HepG2 (cell line): ENCODE data around the gene DQX1. TPM values are rescaled to one million over a fixed set of nuclear protein-coding genes. Genes with fewer than 3 reads are reported as not detected.

Source experiments
- AGO2 ChIP-seq: fragments of 200-400 bp; formaldehyde crosslinking; optimal IDR thresholded peaks from 2 replicates; pipeline ENCODE3; 2017; ENCODE audit warnings: mild to moderate bottlenecking, low read depth, low read length, moderate library complexity
- HDAC2 ChIP-seq: sonication (generic); formaldehyde crosslinking; IDR thresholded peaks from 2 replicates; pipeline ENCODE4 v1.4.0; 2020; ENCODE audit warnings: missing genetic modification reagents
- MAFK ChIP-seq, 2 experiments: IDR thresholded peaks in 1 of 2; conservative IDR thresholded peaks in 1 of 2; 2 replicates each; pipeline ENCODE4 v1.6.1; 2011; ENCODE audit warnings: improper control_type of control experiment in 2 of 2, low read length in 2 of 2
- MIER2 ChIP-seq: IDR thresholded peaks from 2 replicates; pipeline ENCODE4 v1.6.1; 2016; ENCODE audit warnings: missing biosample characterization, missing genetic modification reagents
- NPAS2 ChIP-seq: sonication (generic); formaldehyde crosslinking; IDR thresholded peaks from 2 replicates; pipeline ENCODE4 v1.8.0; 2022; ENCODE audit warnings: mild to moderate bottlenecking, missing genetic modification reagents, borderline replicate concordance
- NR2F1 ChIP-seq, 2 experiments: fragments of 450-650 bp in 1 of 2; formaldehyde crosslinking in 1 of 2; IDR thresholded peaks; 2 replicates each; pipeline versions ENCODE4 v1.5.0 to v1.6.1; 2016 to 2020; ENCODE audit warnings: mild to moderate bottlenecking in 1 of 2, missing compliant biosample characterization in 1 of 2, missing genetic modification reagents in 1 of 2, moderate library complexity in 1 of 2
- RFX5 ChIP-seq: IDR thresholded peaks from 2 replicates; pipeline ENCODE4 v1.6.1; 2011; ENCODE audit warnings: low read depth, low read length, improper control_type of control experiment
- SALL1 ChIP-seq: sonication (generic); formaldehyde crosslinking; IDR thresholded peaks from 2 replicates; pipeline ENCODE4 v1.8.0; 2022; ENCODE audit warnings: mild to moderate bottlenecking, missing genetic modification reagents
- SP5 ChIP-seq: IDR thresholded peaks from 2 replicates; pipeline ENCODE4 v1.6.1; 2016; ENCODE audit warnings: low read depth, borderline replicate concordance
- THAP11 ChIP-seq: IDR thresholded peaks from 2 replicates; pipeline ENCODE4 v1.6.1; 2016; ENCODE audit warnings: missing biosample characterization, missing genetic modification reagents
- ZNF33B ChIP-seq: sonication (generic); formaldehyde crosslinking; IDR thresholded peaks from 2 replicates; pipeline ENCODE4 v1.5.1; 2020; ENCODE audit warnings: mild to moderate bottlenecking, missing genetic modification reagents
- ZNF768 ChIP-seq: sonication (generic); formaldehyde crosslinking; IDR thresholded peaks from 2 replicates; pipeline ENCODE4 v1.4.0; 2020; ENCODE audit warnings: missing genetic modification reagents
- ZNF792 ChIP-seq: IDR thresholded peaks from 2 replicates; pipeline ENCODE4 v1.6.1; 2016
- ZNF891 ChIP-seq: sonication (generic); formaldehyde crosslinking; IDR thresholded peaks from 2 replicates; pipeline ENCODE4 v1.5.0; 2020; ENCODE audit warnings: mild to moderate bottlenecking, missing genetic modification reagents
- ZSCAN12 ChIP-seq: sonication (generic); formaldehyde crosslinking; IDR thresholded peaks from 2 replicates; pipeline ENCODE4 v1.9.0; 2021; ENCODE audit warnings: mild to moderate bottlenecking, missing genetic modification reagents
- ZZZ3 ChIP-seq: sonication (generic); formaldehyde crosslinking; IDR thresholded peaks from 2 replicates; pipeline ENCODE4 v1.4.0; 2020; ENCODE audit warnings: missing genetic modification reagents, mild to moderate bottlenecking, borderline replicate concordance
- polyA plus RNA-seq, 8 experiments: library from polyadenylated mRNA; depleted of rRNA in 3 of 8; stranded (reverse) in 7 of 8; unstranded in 1 of 8; fragments of >200 nt; fragmentation: Illumina TruSeq in 4 of 8; extraction: Trizol in 4 of 8; gene quantifications; 2 replicates each; pipeline versions ENCODE4 v1.2.1 to v1.2.3, GENCODE V29; 2011 to 2016; ENCODE audit warnings: low read depth in 4 of 8, missing spikeins in 1 of 8, mixed read lengths in 1 of 8; ENCODE audit not compliant: insufficient read depth in 1 of 8
- total RNA-seq, 5 experiments: library from RNA; depleted of rRNA; stranded (reverse); fragments of >200 nt; fragmentation: Illumina TruSeq; extraction: Trizol; gene quantifications; 2 replicates each; pipeline ENCODE4 v1.2.3, GENCODE V29; 2016; ENCODE audit warnings: low read depth in 1 of 5
- TF ChIP-seq, protein P1 (sequence below): sonication (generic); formaldehyde crosslinking; IDR thresholded peaks from 2 replicates; pipeline ENCODE4 v1.4.0; 2020; ENCODE audit warnings: missing genetic modification reagents
- TF ChIP-seq, protein P2 (sequence below): sonication (generic); formaldehyde crosslinking; IDR thresholded peaks from 2 replicates; pipeline ENCODE4 v1.5.0; 2020; ENCODE audit warnings: missing genetic modification reagents
- TF ChIP-seq, protein P3 (sequence below): sonication (generic); formaldehyde crosslinking; IDR thresholded peaks from 2 replicates; pipeline ENCODE4 v1.4.0; 2020; ENCODE audit warnings: missing genetic modification reagents, borderline replicate concordance
- TF ChIP-seq, protein P4 (sequence below): sonication (generic); formaldehyde crosslinking; IDR thresholded peaks from 2 replicates; pipeline ENCODE4 v1.4.0; 2020; ENCODE audit warnings: missing genetic modification reagents, borderline replicate concordance

DQX1 gene
- total and polyA plus RNA-seq, 2 of the 13 experiments (the other 11 are each of a cell fraction or from before 2014, with no cell fraction given), result 27.6 to 89.8 TPM

DNA sequence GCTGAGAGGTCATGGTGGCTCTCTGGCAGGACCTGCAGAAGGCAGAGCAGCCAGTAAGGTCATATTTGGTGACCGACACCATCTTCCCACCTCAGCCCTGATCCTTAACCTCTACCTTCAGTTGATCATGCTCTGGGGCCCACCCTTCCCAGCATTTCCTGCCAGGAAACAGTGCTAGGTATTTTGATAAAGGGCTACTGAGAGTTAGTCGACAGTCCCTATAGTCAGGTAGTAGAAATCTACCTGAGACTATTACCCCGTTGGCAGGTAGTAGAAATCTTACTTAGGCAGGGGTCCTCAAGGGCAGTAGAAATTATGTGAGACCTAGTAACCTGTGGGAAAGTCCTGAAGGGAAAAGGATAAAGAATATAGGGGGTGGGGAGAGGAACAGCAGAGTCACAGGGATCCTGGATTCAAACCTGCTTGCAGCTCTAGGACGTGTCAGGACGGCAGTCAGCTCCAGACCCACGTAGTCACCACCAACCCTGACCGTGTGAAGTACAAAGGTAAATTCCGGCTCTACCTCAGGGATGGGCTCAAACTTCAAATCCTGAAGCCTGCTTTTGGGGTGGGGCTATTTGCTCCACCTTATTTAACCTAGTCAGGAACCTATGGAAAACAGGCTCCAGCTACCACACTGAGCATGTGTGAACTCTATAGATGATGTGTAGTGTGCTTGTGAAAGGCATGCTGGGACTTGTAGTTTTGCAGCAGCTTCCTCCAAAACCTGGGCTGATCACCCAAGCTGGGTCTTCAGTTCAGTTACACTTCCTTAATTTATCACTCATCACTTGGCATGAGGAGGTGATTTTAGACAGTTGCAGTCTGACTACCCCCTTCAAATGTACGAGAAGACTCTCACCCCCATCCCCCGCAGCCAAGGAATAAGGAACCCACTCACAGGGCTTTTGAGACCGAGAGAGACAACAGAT is at the start of gene DQX1 (continued):
- 0 out of 4 replicates have a peak, but pooled peaks of 1 of the 2 experiments have one; percentile 0 for TF ChIP-seq MAFK (conservative IDR thresholded peaks at IDR 0.05 in 1 of 2, IDR thresholded peaks at IDR 0.05 in 1 of 2; ENCODE audit: low read length in 2 of 2)
- TF ChIP-seq THAP11 (CRISPR knock-in tag), result peak; percentile 99
- no peak for TF ChIP-seq ZSCAN12
- 0 out of 2 replicates have a peak, but pooled peaks have one; percentile 16 for TF ChIP-seq RFX5
- no peak for TF ChIP-seq NR2F1 (CRISPR knock-in tag; IDR thresholded peaks at IDR 0.05)
- TF ChIP-seq SP5 (CRISPR knock-in tag), result 0 out of 2 replicates have a peak, but pooled peaks have one; percentile 30
- TF ChIP-seq MIER2 (CRISPR knock-in tag), result peak; percentile 45; the same call in 1 of the 2 replicates
- TF ChIP-seq ZNF768 (CRISPR knock-in tag), result no peak
- TF ChIP-seq ZNF33B, result no peak; the same call in 1 of the 2 replicates
- TF ChIP-seq, protein P1, sequence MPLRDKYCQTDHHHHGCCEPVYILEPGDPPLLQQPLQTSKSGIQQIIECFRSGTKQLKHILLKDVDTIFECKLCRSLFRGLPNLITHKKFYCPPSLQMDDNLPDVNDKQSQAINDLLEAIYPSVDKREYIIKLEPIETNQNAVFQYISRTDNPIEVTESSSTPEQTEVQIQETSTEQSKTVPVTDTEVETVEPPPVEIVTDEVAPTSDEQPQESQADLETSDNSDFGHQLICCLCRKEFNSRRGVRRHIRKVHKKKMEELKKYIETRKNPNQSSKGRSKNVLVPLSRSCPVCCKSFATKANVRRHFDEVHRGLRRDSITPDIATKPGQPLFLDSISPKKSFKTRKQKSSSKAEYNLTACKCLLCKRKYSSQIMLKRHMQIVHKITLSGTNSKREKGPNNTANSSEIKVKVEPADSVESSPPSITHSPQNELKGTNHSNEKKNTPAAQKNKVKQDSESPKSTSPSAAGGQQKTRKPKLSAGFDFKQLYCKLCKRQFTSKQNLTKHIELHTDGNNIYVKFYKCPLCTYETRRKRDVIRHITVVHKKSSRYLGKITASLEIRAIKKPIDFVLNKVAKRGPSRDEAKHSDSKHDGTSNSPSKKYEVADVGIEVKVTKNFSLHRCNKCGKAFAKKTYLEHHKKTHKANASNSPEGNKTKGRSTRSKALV (CRISPR knock-in tag), result 0 out of 2 replicates have a peak, but pooled peaks have one; percentile 19
- TF ChIP-seq AGO2, result peak; percentile 40
- TF ChIP-seq, protein P2, sequence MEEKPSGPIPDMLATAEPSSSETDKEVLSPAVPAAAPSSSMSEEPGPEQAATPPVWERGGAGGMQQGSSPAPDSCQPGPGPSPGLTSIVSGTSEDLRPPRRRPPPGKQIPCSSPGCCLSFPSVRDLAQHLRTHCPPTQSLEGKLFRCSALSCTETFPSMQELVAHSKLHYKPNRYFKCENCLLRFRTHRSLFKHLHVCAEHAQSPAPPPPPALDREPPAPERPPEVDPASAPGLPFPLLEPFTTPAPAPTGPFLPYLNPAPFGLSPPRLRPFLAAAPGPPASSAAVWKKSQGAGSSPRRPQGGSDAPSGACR (CRISPR knock-in tag), result peak; percentile 80
- no peak for TF ChIP-seq NPAS2 (CRISPR knock-in tag)
- no peak for TF ChIP-seq ZZZ3
- TF ChIP-seq ZNF792 (CRISPR knock-in tag), result peak; percentile 58; the same call in 1 of the 2 replicates
- TF ChIP-seq, protein P3, sequence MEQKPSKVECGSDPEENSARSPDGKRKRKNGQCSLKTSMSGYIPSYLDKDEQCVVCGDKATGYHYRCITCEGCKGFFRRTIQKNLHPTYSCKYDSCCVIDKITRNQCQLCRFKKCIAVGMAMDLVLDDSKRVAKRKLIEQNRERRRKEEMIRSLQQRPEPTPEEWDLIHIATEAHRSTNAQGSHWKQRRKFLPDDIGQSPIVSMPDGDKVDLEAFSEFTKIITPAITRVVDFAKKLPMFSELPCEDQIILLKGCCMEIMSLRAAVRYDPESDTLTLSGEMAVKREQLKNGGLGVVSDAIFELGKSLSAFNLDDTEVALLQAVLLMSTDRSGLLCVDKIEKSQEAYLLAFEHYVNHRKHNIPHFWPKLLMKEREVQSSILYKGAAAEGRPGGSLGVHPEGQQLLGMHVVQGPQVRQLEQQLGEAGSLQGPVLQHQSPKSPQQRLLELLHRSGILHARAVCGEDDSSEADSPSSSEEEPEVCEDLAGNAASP (CRISPR knock-in tag), result peak; percentile 91
- TF ChIP-seq ZNF891 (CRISPR knock-in tag), result 0 out of 2 replicates have a peak, but pooled peaks have one; percentile 26
- TF ChIP-seq, protein P4, sequence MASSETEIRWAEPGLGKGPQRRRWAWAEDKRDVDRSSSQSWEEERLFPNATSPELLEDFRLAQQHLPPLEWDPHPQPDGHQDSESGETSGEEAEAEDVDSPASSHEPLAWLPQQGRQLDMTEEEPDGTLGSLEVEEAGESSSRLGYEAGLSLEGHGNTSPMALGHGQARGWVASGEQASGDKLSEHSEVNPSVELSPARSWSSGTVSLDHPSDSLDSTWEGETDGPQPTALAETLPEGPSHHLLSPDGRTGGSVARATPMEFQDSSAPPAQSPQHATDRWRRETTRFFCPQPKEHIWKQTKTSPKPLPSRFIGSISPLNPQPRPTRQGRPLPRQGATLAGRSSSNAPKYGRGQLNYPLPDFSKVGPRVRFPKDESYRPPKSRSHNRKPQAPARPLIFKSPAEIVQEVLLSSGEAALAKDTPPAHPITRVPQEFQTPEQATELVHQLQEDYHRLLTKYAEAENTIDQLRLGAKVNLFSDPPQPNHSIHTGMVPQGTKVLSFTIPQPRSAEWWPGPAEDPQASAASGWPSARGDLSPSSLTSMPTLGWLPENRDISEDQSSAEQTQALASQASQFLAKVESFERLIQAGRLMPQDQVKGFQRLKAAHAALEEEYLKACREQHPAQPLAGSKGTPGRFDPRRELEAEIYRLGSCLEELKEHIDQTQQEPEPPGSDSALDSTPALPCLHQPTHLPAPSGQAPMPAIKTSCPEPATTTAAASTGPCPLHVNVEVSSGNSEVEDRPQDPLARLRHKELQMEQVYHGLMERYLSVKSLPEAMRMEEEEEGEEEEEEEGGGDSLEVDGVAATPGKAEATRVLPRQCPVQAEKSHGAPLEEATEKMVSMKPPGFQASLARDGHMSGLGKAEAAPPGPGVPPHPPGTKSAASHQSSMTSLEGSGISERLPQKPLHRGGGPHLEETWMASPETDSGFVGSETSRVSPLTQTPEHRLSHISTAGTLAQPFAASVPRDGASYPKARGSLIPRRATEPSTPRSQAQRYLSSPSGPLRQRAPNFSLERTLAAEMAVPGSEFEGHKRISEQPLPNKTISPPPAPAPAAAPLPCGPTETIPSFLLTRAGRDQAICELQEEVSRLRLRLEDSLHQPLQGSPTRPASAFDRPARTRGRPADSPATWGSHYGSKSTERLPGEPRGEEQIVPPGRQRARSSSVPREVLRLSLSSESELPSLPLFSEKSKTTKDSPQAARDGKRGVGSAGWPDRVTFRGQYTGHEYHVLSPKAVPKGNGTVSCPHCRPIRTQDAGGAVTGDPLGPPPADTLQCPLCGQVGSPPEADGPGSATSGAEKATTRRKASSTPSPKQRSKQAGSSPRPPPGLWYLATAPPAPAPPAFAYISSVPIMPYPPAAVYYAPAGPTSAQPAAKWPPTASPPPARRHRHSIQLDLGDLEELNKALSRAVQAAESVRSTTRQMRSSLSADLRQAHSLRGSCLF (CRISPR knock-in tag), result no peak
- TF ChIP-seq SALL1 (CRISPR knock-in tag), result peak; percentile 85
- TF ChIP-seq HDAC2, result peak; percentile 76
